Neural progenitor cell (in vitro differentiated cells): ENCODE results near the gene AGO3. TPM values are rescaled to one million over a fixed set of nuclear protein-coding genes. Genes with fewer than 3 reads are reported as not detected.
A peak's percentile ranks its signal among the peaks of the same experiment; 100 is the strongest.

ENCODE experiments used
- DNase-seq: peaks from one replicate; pipeline ENCODE4 v3.0.0-alpha.2; 2016; ENCODE audit warnings: low spot score
- H2AFZ ChIP-seq: fragments of 200-600 bp; sonication (generic); replicated peaks from 2 replicates; pipeline ENCODE4 v1.6.1; 2016; ENCODE audit warnings: antibody characterized with exemption
- H3F3A ChIP-seq: fragments of 200-600 bp; sonication (generic); 2 replicates; pipeline ENCODE4 v1.6.1; 2016; ENCODE audit warnings: antibody characterized with exemption, low read depth
- H3K27ac ChIP-seq: fragments of 200-600 bp; sonication (generic); 2 replicates; pipeline ENCODE4 v1.5.1; 2016; ENCODE audit warnings: mild to moderate bottlenecking
- H3K27me3 ChIP-seq: fragments of 200-600 bp; sonication (generic); 2 replicates; pipeline ENCODE4 v1.6.1; 2016; ENCODE audit warnings: mild to moderate bottlenecking, moderate library complexity
- H3K36me3 ChIP-seq: fragments of 200-600 bp; sonication (generic); 2 replicates; pipeline ENCODE4 v1.5.1; 2016
- H3K4me1 ChIP-seq: fragments of 200-600 bp; sonication (generic); 2 replicates; pipeline ENCODE4 v1.6.1; 2016; ENCODE audit warnings: mixed run types
- H3K4me2 ChIP-seq: fragments of 200-600 bp; sonication (generic); 2 replicates; pipeline ENCODE4 v1.6.1; 2016
- H3K4me3 ChIP-seq: fragments of 200-600 bp; sonication (generic); 2 replicates; pipeline ENCODE4 v1.5.1; 2016
- H3K79me2 ChIP-seq: fragments of 200-600 bp; sonication (generic); 2 replicates; pipeline ENCODE4 v1.6.1; 2016; ENCODE audit warnings: low read depth
- H3K9ac ChIP-seq: fragments of 200-600 bp; sonication (generic); 2 replicates; pipeline ENCODE4 v1.6.1; 2016
- H3K9me3 ChIP-seq: fragments of 200-600 bp; sonication (generic); 2 replicates; pipeline ENCODE4 v1.5.1; 2016; ENCODE audit warnings: low read depth
- H4K20me1 ChIP-seq: fragments of 200-600 bp; sonication (generic); 2 replicates; pipeline ENCODE4 v1.6.1; 2016; ENCODE audit warnings: low read depth
- H3K27ac Mint-ChIP-seq: 3 replicates; pipeline ENCODE4 v1.8.0; 2021; ENCODE audit warnings: mixed read lengths
- H3K27me3 Mint-ChIP-seq: 2 replicates; pipeline ENCODE4 v1.8.0; 2022; ENCODE audit warnings: low read depth, mild to moderate bottlenecking, inconsistent platforms, moderate library complexity, mixed read lengths; ENCODE audit not compliant: insufficient read depth
- H3K36me3 Mint-ChIP-seq: 3 replicates; pipeline ENCODE4 v1.8.0; 2021; ENCODE audit warnings: mixed read lengths
- H3K4me1 Mint-ChIP-seq: 3 replicates; pipeline ENCODE4 v1.8.0; 2021; ENCODE audit warnings: mixed read lengths
- H3K4me3 Mint-ChIP-seq: 3 replicates; pipeline ENCODE4 v1.8.0; 2021; ENCODE audit warnings: mild to moderate bottlenecking, moderate library complexity, mixed read lengths
- H3K9me3 Mint-ChIP-seq: 3 replicates; pipeline ENCODE4 v1.8.0; 2020; ENCODE audit warnings: mixed read lengths
- CTCF ChIP-seq: fragments of 200-600 bp; sonication (generic); IDR thresholded peaks from 2 replicates; pipeline ENCODE4 v1.5.1; 2017; ENCODE audit warnings: antibody characterized with exemption, mild to moderate bottlenecking
- EZH2 ChIP-seq: fragments of 200-600 bp; sonication (generic); IDR thresholded peaks from 2 replicates; pipeline ENCODE4 v1.6.1; 2017; ENCODE audit warnings: antibody characterized with exemption, mild to moderate bottlenecking, moderate library complexity
- EZH2phosphoT487 ChIP-seq: fragments of 200-600 bp; sonication (generic); IDR thresholded peaks from 2 replicates; pipeline ENCODE4 v1.6.1; 2017; ENCODE audit warnings: antibody characterized with exemption
- total RNA-seq: library from RNA; depleted of rRNA; stranded (reverse); fragments of >200 nt; gene quantifications from 2 replicates; pipeline ENCODE4 v1.2.3, GENCODE V29; 2015; ENCODE audit warnings: low replicate concordance

The AGO3 gene
- total RNA-seq, 1 donor from 2014 or later: 45.2 TPM

GRCh38 chr1:35932158-35932636 is 1.3 kb downstream of the AGO3 start:
- Histone ChIP-seq H3K4me2 (peak overlapping the region; percentile 79), H3K9me3 (no peaks in the 10 kb centered on the region), H3K9ac (no peak overlapping the region), H2AFZ (no peak overlapping the region), H3K27me3 (no peaks in the 10 kb centered on the region), H3K27ac (no peak overlapping the region), H4K20me1 (peaks cover 23% of the 10 kb centered on the region), H3K36me3 (no peaks in the 10 kb centered on the region), H3K79me2 (peaks cover 60% of the 10 kb centered on the region), H3K4me3 (peak overlapping the region; percentile 94), H3F3A (peaks cover 34% of the 10 kb centered on the region), H3K4me1 (peaks cover 21% of the 10 kb centered on the region)
- no peak for DNase-seq
- Mint-ChIP-seq H3K36me3 (no peaks in the 10 kb centered on the region), H3K27me3 (no peaks in the 10 kb centered on the region), H3K9me3 (no peaks in the 10 kb centered on the region), H3K4me3 (peak overlapping the region; percentile 96), H3K4me1 (peaks cover 43% of the 10 kb centered on the region), H3K27ac (no peak overlapping the region)
- no peak for TF ChIP-seq EZH2
- TF ChIP-seq EZH2phosphoT487: no peak
- TF ChIP-seq CTCF: no peak

GRCh38 chr1:35932941-35933340 is 2.0 kb downstream of the AGO3 start:
- no peaks in the 10 kb centered on the region for H3K9me3 ChIP-seq
- no peak overlapping the region for H2AFZ ChIP-seq
- Mint-ChIP-seq H3K4me1 (peaks cover 43% of the 10 kb centered on the region), H3K36me3 (no peaks in the 10 kb centered on the region), H3K9me3 (no peaks in the 10 kb centered on the region), H3K27me3 (no peaks in the 10 kb centered on the region), H3K27ac (no peak overlapping the region), H3K4me3 (peak overlapping the region; percentile 96)
- H3K27me3 ChIP-seq: no peaks in the 10 kb centered on the region
- peak overlapping the region; percentile 79 for H3K4me2 ChIP-seq
- peaks cover 34% of the 10 kb centered on the region for H3F3A ChIP-seq
- peaks cover 21% of the 10 kb centered on the region for H3K4me1 ChIP-seq
- H3K9ac ChIP-seq: no peak overlapping the region
- peaks cover 25% of the 10 kb centered on the region for H4K20me1 ChIP-seq
- H3K36me3 ChIP-seq: no peaks in the 10 kb centered on the region
- H3K79me2 ChIP-seq: peaks cover 67% of the 10 kb centered on the region
- no peak for DNase-seq
- no peak overlapping the region for H3K27ac ChIP-seq
- H3K4me3 ChIP-seq: peak overlapping the region; percentile 94
- TF ChIP-seq EZH2 (no peak), CTCF (no peak), EZH2phosphoT487 (no peak)

GRCh38 chr1:35935442-35936388 is 4.8 kb downstream of the AGO3 start:
- no peak overlapping the region for H3K27ac Mint-ChIP-seq
- H3K9me3 ChIP-seq: no peaks in the 10 kb centered on the region
- peaks cover 13% of the 10 kb centered on the region for H3F3A ChIP-seq
- H3K4me1 Mint-ChIP-seq: peaks cover 37% of the 10 kb centered on the region
- peaks cover 1% of the 10 kb centered on the region for H3K36me3 Mint-ChIP-seq
- no peak overlapping the region for H2AFZ ChIP-seq
- no peaks in the 10 kb centered on the region for H3K27me3 Mint-ChIP-seq
- H3K4me3 Mint-ChIP-seq: no peak overlapping the region
- TF ChIP-seq EZH2 (no peak), EZH2phosphoT487 (no peak), CTCF (no peak)
- no peak overlapping the region for H3K4me2 ChIP-seq
- DNase-seq: no peak
- peaks cover 13% of the 10 kb centered on the region for H3K4me1 ChIP-seq
- H4K20me1 ChIP-seq: peaks cover 36% of the 10 kb centered on the region
- no peaks in the 10 kb centered on the region for H3K9me3 Mint-ChIP-seq
- no peaks in the 10 kb centered on the region for H3K36me3 ChIP-seq
- H3K27me3 ChIP-seq: no peaks in the 10 kb centered on the region
- no peak overlapping the region for H3K27ac ChIP-seq
- peaks cover 95% of the 10 kb centered on the region for H3K79me2 ChIP-seq
- H3K4me3 ChIP-seq: no peak overlapping the region
- H3K9ac ChIP-seq: no peak overlapping the region
